ENCODE measurements around the gene TMEM120B.
A peak's percentile ranks its signal among the peaks of the same experiment; 100 is the strongest.

The TMEM120B gene

DNA sequence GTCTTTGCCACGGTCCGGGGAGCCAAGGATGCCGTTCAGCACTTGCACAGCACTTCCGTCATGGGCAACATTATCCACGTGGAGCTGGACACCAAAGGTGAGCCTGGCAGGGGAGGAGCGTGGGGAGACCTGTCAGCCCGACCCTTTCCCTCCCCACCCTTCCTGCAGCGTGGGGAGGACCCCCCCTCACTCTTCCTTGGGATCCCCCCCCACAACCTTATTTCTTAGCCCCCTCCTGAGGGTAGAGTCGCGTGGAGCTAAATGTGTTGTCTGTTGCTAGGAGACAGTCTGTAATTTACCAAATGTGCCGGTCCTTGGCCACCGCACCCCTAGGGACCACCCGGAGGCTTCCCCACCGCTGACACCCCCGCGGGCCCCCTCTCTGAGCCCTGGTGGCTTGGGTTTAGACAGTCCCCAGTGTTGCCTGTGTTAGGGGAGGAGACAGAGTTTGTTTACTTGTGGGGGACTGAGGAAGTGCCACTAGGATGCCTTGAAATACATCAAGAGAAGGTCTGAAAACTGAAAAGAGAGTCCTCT, 93.5 kb downstream of the TMEM120B start:
- DNase-seq, result no peak

DNA sequence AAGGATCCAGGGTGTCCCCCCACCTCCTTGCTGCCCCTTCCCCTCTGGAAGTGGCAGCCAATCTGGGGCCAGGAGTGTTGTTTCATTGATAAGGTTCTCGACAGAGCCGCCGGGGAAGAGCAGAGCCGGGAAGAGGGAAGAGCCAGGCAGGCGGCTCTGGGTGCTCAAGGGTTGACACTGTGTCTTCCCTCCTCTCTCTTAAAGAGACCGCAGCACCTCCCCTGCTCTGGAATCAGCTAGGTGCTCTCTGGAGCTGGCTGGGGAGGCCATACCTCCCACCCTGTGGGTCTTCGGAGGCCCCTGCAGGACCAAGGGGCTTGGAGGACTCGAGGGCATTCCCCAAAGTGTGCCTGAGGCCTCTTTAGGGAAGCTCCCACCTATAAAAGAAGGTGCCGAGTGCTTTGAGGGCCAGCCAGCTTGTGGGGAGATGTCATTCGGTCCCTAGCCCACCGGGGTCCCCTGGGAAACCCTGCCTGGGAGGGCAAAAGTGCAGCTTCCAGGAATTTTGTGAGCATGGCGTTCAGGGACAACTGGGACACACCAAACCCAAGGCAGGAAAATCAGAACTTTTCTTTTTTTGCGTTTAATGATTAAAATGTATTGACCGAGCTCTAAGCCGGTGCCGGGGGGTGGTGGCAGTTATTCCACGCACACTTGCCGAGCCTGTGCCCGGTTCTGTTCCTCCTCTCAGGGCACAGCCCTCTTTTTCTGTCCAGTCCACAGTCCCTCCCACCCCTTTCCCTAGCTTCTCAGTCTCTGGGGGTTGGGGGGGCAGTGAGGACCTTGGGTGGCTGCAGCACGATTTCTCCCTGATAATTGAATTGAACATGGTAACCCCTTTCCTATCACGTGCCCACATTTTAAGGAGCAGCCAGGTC, 94.2 kb downstream of the TMEM120B start:
- no peak for DNase-seq

DNA sequence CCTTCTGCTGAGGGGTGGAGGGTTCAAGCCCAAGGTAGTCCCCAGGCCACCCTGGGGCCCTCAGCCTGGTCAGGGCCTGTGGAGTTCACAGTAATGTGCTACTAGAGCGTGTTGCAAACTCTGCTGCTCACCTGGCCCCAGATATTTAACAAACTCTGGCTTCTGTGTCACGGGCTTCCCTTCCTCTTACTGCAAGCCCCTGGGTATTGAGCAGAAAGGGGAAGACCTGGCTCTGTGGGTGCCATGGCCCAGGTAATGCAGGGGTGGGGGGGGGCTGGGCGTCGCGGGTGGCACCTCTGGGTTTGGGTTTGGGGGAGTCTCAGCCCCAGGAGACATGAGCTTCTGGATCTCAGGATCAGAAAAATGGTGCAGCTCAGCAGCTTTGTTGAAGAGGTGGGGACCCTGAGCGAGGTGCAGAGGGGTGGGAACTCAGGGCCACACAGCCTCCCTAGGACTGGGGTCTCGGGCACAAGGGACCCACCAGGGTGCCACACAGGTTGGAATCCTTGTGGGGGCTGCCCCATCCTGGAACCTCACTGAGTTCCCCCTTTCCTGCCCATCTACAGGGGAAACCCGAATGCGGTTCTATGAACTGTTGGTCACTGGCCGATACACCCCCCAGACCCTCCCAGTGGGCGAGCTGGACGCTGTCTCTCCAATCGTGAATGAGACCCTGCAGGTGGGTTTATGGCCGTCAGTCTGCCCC, 95.2 kb downstream of the TMEM120B start:
- DNase-seq, result no peak

DNA sequence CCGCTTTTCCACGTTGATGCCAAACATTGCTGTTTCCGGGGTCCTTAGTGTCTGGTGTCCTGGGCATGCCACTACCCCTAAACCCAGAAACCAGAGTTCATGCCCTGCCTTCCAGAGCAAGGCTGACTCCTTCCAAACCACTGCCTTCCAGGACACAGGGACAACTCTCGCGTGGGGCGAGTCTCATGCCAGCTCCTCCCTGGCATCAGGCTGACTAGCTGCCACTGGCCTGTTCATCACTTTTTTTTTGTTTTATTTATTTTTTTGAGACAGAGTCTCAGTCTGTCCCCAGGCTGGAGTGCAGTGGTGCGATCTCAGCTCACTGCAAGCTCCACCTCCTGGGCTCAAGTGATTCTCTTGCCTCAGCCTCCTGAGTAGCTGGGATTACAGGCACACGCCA, 96.1 kb downstream of the TMEM120B start:
- DNase-seq, result no peak

DNA sequence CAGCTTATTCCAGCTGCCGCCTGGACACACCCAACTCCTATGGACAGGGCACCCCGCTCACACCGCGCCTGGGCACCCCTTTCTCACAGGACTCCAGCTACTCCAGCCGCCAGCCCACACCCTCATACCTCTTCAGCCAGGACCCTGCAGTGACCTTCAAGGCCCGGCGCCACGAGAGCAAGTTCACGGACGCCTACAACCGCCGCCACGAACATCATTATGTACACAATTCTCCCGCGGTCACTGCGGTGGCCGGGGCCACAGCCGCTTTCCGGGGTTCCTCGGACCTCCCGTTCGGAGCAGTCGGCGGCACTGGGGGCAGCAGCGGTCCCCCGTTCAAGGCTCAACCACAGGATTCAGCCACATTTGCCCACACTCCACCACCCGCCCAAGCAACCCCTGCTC, 97.2 kb downstream of the TMEM120B start:
- no peak for DNase-seq

DNA sequence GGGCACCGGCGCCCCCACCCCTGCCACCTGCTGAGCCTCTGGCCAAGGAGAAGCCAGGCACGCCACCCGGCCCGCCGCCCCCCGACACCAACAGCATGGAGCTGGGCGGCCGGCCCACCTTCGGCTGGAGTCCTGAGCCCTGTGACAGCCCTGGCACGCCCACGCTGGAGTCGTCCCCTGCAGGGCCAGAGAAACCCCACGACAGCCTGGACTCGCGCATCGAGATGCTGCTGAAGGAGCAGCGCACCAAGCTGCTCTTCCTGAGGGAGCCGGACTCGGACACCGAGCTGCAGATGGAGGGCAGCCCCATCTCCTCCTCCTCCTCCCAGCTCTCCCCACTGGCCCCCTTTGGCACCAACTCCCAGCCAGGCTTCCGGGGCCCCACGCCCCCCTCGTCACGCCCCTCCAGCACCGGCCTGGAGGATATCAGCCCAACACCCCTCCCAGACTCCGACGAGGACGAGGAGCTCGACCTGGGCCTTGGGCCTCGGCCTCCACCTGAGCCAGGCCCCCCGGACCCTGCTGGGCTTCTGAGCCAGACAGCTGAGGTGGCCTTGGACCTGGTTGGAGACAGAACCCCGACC, 97.8 kb downstream of the TMEM120B start:
- DNase-seq, result no peak

DNA sequence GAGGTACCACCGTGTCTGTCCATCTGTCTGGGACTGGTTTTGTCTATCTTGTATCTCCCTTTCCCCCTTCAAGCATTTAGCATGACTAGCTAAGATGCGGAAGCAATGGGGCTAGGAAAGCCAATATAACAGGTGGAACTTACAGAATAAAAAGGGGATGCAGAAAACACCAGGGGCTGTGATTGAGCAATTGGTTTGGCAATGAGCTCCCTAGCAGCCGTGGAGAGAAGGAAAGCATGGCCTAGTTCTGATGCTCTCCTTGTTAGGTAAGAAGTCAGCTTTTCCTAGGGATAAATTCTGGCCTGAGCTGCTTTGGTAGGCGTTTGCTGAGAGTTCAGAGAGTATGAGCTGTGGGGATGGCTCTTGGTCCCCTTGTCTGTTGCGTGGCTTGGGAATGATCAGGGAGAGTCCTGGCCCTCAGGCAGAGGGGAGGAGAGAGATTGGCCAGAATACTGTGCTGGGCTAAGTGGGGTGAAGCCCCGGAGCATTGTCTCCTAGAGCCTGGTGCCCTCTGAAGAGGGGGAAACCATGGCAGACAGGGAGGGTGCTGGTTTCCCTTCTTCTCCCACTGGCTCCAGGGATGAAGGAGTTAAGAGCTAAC, 98.4 kb downstream of the TMEM120B start:
- DNase-seq, result no peak

DNA sequence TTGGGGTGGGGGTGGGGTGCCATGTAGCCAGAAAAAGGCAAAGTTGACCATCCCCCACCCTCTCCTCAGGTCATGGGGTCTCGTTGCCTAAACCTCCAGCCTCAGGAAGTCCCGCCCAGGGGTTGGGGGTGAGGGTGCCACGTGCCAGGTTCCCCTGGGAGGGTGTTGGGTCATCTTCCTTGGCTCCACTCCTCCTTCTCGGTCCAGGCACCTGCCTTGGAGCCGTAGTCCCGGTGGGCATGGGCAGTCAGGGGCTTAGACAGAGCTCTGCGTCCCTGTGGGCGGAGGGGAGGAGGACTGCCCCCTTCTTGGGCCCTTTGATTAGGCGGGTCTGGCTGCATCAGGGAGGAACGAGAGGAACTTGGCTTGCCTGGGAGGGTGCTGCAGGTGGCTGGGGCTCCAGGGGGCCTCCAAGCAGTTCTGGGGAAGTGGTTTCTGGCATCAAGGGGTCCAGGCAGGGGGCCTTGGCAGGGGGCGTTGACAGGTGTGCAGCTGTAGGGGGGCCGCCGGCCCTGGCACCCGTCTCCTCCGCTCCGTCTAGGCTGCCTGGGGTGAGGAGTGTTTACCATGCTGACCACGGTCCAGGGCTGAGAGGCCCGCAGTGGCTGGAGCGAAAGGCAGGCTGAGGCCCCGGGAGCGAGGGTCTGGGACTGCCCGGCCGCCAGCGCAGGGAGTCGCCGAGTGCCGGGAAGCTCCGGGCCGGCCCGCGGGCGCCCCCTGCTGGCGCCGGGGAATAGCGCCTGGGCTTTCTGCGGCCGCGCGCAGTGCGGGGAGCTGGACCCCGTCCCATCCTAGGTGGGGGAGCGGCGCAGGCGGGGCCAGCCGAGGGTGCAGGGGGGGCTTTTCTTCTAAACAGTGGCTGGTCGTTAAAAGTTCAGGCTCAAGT, 99.1 kb downstream of the TMEM120B start:
- peak in 1 of 2 experiments; percentile 51 for DNase-seq

DNA sequence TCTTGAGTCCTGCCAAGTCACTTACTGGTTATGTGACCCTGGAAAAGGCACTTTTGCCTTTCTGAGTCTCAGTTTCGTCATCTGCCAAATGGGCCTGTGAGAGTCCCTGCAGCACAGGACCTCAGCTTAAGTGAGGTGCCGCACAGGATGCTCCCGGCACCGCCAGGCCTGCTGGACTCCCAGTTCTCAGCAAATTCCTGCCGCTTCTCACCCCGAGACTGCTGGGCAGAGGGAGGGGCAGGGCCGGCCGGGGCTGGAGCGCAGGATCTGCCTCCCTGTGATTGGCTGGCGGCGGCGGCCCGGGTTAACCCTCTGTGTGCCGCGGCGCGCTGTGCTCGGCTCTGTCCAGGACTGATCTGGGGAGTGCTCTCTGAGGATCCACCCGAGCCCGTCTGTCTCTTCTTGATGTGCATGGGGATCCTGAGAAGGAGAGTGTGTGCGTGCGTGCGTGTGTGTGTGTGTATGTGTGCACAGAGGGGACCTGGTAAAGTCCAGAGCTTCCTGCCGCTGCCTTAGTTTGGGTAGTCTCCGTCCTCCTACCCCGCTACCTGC, 99.8 kb downstream of the TMEM120B start:
- peak in 1 of 2 experiments; percentile 35 for DNase-seq

DNA sequence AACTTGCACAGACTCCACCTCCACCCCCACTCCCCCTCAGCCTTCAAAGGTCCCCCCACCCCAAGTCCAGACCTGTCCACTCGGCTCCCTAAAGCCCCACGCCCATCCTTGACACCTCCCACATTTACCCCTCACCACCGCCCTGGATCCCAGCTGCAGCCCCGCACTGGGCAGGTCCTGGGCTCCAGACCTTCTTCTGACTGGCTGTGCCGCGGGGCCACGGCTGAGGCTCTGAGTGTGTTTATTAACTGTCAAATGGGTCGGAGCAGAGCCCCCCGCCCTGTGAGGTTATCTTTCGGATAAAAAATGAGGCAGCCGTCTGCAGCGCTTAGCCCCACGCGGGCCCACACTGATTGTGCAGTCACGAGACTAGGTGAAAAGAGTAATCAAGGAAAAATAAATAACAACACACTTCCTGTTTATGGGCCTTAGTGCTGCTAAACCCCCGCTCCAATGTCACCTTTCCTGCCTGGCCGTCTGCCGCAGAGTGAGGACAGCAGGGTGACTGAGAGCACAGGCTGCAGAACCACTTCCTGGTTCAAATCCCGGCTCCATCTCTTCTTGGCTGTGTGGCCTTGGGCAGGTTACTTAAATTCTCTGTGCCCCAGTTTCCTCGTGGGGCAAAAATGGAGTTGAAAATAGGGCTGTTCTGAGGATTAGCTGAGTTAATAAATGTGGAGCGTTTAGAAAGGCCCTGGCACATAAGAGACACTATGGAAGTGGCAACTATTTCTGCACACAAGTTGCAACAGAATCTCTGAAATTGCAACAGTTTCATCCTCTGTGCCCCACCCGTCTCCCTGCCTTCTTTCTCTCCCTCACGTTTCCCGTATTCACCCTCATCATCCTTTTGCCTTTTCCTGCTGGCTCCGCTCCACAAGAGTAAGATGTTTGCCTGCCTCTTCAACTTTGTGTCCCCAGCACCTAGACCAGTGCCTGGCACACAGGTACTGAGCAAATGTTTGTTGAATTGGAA, 100.7 kb downstream of the TMEM120B start:
- no peak for DNase-seq

DNA sequence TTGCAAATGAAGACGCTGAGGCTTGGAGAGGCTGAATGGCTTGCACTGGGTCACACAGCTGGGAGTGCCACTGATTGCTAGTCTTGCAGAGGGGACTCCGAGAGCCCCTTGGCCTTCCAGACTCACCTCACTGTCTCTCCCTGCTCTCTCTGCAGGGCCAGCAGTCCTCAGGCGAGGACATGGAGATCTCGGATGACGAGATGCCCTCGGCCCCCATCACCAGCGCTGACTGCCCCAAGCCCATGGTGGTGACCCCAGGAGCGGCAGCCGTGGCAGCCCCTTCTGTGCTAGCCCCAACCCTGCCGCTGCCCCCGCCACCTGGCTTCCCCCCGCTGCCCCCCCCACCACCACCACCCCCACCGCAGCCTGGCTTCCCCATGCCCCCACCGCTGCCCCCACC, 101.4 kb downstream of the TMEM120B start:
- DNase-seq, result no peak

DNA sequence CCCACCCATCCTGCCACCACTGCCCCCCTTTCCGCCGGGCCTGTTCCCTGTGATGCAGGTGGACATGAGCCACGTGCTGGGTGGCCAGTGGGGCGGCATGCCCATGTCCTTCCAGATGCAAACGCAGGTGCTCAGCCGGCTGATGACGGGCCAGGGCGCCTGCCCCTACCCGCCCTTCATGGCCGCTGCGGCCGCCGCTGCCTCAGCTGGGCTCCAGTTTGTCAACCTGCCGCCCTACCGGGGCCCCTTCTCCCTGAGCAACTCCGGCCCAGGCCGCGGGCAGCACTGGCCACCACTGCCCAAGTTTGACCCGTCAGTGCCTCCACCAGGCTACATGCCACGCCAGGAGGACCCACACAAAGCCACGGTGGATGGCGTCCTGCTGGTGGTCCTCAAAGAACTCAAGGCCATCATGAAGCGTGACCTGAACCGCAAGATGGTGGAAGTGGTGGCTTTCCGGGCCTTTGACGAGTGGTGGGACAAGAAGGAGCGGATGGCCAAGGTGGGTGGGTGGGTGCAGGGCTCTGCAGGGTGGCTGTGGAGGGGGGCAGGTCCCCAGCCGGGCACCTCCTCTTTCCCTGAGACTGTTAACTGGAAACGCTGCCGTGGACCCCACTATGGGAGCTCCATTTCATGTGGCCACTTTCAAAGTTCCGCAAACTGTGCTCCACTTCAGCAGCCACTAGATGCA, 102.0 kb downstream of the TMEM120B start:
- DNase-seq, result no peak

DNA sequence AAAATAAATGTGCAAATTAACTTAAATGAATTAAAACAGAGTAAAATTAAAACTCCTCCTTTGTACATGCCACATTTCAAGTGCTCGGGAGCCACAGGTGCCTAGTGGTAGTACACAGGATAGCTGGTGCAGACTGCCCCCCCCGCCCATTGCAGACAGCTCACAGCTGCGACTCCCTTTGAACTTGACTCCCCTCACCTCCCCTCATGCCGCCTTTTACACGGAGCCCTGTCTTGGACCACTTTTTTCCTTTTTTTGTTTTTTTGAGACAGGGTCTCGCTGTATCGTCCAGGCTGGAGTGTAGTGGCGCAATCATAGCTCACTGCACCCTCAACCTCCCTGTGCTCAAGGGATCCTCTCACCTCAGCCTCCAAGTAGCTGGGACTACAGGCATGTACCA, 102.7 kb downstream of the TMEM120B start:
- no peak for DNase-seq

DNA sequence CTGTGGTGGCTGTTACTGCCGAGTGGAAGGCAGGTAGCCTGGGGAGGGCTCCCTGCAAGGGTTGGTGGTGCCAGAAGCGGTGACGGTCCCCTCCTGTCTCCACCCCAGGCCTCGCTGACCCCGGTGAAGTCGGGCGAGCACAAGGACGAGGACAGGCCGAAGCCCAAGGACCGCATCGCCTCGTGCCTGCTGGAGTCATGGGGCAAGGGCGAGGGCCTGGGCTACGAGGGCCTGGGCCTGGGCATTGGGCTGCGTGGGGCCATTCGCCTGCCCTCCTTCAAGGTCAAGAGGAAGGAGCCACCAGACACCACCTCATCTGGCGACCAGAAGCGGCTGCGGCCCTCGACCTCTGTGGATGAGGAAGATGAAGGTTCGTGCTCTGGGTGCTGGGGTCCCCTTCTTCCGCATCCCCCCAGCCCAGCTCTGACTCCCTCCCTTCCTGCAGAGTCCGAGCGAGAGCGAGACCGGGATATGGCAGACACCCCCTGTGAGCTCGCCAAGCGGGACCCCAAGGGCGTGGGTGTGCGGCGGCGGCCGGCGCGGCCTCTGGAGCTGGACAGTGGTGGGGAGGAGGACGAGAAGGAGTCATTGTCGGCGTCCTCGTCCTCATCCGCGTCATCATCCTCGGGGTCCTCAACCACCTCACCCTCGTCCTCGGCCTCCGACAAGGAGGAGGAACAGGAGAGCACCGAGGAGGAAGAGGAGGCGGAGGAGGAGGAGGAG, 104.5 kb downstream of the TMEM120B start:
- DNase-seq, result no peak

DNA sequence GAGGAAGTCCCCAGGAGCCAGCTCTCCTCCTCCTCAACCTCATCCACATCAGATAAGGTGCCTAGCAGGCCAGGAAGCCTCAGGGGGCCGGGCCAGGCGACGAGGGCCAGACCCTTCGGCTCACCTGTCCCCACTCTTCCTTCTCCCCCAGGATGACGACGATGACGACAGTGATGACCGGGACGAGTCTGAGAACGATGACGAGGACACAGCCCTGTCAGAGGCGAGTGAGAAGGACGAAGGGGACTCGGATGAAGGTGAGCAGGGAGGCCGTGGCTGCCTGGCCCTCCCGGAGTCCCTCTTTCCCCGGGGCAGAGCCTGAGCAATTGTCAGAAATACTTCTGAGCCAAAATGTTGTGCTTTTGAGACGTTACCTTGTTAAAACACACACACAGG, 105.1 kb downstream of the TMEM120B start:
- no peak for DNase-seq

DNA sequence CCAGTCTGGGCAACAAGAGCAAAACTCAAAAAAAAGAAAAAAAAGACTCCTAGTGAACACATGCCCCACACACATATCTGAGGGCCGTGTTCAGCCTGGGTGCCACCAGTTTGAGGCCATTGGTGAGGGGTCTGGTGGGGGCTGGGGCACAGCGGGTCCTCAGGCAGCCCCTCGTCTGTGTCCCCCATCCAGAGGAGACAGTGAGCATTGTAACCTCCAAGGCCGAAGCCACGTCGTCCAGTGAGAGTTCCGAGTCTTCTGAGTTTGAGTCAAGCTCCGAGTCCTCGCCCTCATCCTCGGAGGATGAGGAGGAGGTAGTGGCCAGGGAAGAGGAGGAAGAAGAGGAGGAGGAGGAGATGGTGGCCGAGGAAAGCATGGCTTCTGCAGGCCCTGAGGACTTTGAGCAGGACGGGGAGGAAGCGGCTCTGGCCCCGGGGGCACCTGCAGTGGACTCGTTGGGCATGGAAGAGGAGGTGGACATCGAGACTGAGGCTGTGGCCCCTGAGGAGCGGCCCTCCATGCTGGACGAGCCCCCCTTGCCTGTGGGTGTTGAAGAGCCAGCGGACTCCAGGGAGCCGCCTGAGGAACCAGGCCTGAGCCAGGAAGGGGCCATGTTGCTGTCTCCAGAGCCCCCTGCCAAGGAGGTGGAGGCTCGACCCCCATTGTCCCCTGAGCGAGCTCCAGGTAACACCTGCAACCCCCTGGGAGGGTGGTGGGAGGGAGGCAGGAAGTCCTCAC, 106.8 kb downstream of the TMEM120B start:
- DNase-seq, result no peak

DNA sequence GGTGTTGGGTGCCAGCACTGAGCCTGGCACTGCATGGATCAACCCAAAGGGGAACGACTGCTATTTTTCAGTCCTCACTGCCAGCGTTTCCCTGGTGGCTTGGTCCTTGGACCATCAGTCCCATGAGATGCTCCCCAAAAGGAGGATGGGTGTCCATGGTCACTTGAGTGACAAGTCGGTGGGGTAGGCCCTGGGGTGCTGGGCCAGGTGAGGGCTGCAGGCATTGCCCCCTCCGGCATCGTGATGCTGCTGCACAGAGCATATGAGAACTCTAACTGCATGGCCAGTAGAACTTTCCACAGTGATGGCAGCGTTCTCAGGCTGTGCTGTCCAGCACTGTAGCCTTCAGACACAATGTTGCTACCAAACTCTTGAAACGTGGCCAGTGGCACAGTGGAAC, 107.5 kb downstream of the TMEM120B start:
- no peak for DNase-seq

DNA sequence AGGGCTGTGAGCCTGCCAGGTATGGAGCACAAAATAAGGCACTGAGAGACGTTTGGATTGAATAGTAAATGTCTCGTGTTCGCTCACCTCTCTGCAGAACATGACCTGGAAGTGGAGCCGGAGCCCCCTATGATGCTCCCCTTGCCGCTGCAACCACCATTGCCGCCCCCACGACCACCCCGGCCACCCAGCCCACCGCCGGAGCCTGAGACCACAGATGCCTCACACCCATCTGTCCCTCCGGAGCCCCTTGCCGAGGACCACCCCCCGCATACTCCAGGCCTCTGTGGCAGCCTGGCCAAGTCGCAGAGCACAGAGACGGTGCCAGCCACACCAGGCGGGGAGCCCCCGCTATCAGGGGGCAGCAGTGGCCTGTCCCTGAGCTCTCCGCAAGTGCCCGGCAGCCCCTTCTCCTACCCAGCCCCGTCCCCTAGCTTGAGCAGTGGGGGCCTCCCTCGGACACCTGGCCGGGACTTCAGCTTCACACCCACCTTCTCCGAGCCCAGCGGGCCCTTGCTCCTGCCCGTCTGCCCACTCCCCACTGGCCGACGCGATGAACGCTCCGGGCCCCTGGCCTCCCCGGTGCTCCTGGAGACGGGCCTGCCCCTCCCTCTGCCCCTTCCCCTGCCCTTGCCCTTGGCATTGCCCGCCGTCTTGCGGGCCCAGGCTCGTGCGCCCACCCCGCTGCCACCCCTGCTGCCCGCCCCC, 110.0 kb downstream of the TMEM120B start:
- DNase-seq, result no peak

Data from SW 1271 (cell line).